KMS-11 (cell line): ENCODE results near the gene TSPAN14.

Experiments
- H2AFZ ChIP-seq: fragments of 200-600 bp; sonication (generic); 2 replicates; pipeline ENCODE4 v1.6.1; 2016; ENCODE audit warnings: antibody characterized with exemption, mixed run types, low read depth
- H3K27ac ChIP-seq: fragments of 200-600 bp; sonication (generic); 2 replicates; pipeline ENCODE4 v1.6.1; 2016; ENCODE audit warnings: mild to moderate bottlenecking, mixed run types
- H3K27me3 ChIP-seq: fragments of 200-600 bp; sonication (generic); 2 replicates; pipeline ENCODE4 v1.6.1; 2017; ENCODE audit warnings: mild to moderate bottlenecking, low read depth, mixed run types, moderate library complexity; ENCODE audit not compliant: insufficient read depth
- H3K36me3 ChIP-seq: fragments of 200-600 bp; sonication (generic); 2 replicates; pipeline ENCODE4 v1.6.1; 2017; ENCODE audit warnings: mild to moderate bottlenecking, mixed run types; ENCODE audit not compliant: insufficient read depth
- H3K4me1 ChIP-seq: fragments of 200-600 bp; sonication (generic); 2 replicates; pipeline ENCODE4 v1.6.1; 2016; ENCODE audit warnings: mild to moderate bottlenecking, low read depth, mixed run types; ENCODE audit not compliant: poor library complexity, severe bottlenecking
- H3K4me2 ChIP-seq: fragments of 200-600 bp; sonication (generic); 2 replicates; pipeline ENCODE4 v1.7.0; 2016; ENCODE audit warnings: mild to moderate bottlenecking, mixed run types
- H3K4me3 ChIP-seq: fragments of 200-600 bp; sonication (generic); IDR thresholded peaks from 2 replicates; pipeline ENCODE4 v1.6.1; 2017; ENCODE audit warnings: low read depth, low read length, mixed read lengths; ENCODE audit not compliant: insufficient read depth
- H3K79me2 ChIP-seq: fragments of 200-600 bp; sonication (generic); 2 replicates; pipeline ENCODE4 v1.6.1; 2016; ENCODE audit warnings: low read depth, mixed run types; ENCODE audit not compliant: insufficient read depth
- H3K9ac ChIP-seq: fragments of 200-600 bp; sonication (generic); 2 replicates; pipeline ENCODE4 v1.6.1; 2016; ENCODE audit warnings: mild to moderate bottlenecking, mixed run types
- H4K20me1 ChIP-seq: fragments of 200-600 bp; sonication (generic); 2 replicates; pipeline ENCODE4 v1.6.1; 2016; ENCODE audit warnings: mild to moderate bottlenecking, mixed run types; ENCODE audit not compliant: insufficient read depth
- TF ChIP-seq, protein P1 (sequence below): fragments of 200-600 bp; sonication (generic); conservative IDR thresholded peaks from 2 replicates; pipeline ENCODE4 v1.6.1; 2017; ENCODE audit warnings: low read depth, mild to moderate bottlenecking, antibody characterized with exemption, low read length, moderate library complexity, mixed read lengths

Gene TSPAN14

DNA sequence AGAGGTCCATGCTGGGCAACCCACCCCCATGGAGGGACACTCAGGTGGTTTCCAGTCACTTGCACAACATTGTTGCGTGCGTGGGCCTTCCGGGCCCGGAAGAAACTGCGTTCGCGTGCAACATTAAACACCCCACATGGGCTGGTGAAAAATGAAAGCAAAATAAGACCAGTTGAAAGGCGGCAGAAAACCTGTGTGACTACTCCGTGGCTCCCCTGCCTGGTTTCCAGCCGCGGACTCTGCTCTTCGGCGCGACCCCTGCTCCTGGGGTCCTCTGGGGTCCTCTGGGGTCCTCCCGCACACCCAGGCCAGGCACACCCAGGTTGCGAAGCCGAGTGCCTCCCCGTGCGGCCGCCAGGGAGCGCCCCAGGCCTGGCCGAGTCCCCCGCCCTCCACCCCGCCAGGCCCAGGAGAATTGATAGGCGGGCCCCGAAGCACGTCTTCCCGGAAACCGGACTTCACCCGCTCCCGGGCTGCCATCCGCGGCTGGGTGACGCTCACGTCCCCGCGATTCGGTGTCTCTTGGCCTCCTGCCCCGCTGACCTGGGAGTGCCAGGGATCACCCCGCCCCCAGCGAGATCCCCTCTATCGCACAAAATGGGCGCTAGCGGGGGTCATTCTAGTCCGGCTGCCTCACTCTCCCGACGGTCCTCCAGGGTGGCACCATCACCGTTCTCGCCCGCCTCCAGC lies 81.7 kb downstream of the TSPAN14 start:
- TF ChIP-seq, protein P1, sequence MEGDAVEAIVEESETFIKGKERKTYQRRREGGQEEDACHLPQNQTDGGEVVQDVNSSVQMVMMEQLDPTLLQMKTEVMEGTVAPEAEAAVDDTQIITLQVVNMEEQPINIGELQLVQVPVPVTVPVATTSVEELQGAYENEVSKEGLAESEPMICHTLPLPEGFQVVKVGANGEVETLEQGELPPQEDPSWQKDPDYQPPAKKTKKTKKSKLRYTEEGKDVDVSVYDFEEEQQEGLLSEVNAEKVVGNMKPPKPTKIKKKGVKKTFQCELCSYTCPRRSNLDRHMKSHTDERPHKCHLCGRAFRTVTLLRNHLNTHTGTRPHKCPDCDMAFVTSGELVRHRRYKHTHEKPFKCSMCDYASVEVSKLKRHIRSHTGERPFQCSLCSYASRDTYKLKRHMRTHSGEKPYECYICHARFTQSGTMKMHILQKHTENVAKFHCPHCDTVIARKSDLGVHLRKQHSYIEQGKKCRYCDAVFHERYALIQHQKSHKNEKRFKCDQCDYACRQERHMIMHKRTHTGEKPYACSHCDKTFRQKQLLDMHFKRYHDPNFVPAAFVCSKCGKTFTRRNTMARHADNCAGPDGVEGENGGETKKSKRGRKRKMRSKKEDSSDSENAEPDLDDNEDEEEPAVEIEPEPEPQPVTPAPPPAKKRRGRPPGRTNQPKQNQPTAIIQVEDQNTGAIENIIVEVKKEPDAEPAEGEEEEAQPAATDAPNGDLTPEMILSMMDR: peak; percentile 53
- H3K9ac ChIP-seq: peak overlapping the region; percentile 82; the same call in 1 of the 2 replicates
- peak overlapping the region; percentile 93 for H2AFZ ChIP-seq
- H3K4me3 ChIP-seq: no peak overlapping the region
- H3K4me2 ChIP-seq: peak overlapping the region; percentile 73
- no peaks in the 10 kb centered on the region for H3K36me3 ChIP-seq
- no peaks in the 10 kb centered on the region for H4K20me1 ChIP-seq
- peak overlapping the region; percentile 53 for H3K27ac ChIP-seq
- H3K27me3 ChIP-seq: no peaks in the 10 kb centered on the region
- H3K79me2 ChIP-seq: no peaks in the 10 kb centered on the region
- H3K4me1 ChIP-seq: no peaks in the 10 kb centered on the region

DNA sequence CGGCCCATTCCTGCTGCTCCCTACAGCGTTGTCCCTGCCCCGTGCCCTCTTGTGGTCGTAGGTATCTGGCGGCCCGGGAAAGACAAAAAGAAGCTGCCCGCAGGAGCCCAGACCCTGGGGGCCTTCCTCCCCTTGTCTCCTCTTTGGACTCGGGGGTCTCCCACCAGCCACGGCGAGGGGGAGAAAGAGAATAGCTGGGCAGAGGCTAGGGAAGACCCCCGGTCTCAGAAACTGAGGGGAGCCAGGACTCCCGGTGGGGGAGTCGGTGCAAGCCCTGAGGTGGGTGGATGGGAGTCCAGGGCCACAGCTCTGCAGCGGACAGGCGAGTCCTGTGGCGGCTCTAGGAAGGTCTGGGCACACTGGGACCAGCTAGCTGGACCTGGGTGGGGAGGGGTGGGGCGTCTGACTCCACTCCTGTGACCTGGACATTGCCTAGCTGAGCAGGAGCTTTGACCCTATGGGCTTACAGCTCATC lies 82.3 kb downstream of the TSPAN14 start:
- H3K4me2 ChIP-seq: peak overlapping the region; percentile 39; the same call in 1 of the 2 replicates
- no peak overlapping the region for H3K27ac ChIP-seq
- peak overlapping the region; percentile 93 for H2AFZ ChIP-seq

DNA sequence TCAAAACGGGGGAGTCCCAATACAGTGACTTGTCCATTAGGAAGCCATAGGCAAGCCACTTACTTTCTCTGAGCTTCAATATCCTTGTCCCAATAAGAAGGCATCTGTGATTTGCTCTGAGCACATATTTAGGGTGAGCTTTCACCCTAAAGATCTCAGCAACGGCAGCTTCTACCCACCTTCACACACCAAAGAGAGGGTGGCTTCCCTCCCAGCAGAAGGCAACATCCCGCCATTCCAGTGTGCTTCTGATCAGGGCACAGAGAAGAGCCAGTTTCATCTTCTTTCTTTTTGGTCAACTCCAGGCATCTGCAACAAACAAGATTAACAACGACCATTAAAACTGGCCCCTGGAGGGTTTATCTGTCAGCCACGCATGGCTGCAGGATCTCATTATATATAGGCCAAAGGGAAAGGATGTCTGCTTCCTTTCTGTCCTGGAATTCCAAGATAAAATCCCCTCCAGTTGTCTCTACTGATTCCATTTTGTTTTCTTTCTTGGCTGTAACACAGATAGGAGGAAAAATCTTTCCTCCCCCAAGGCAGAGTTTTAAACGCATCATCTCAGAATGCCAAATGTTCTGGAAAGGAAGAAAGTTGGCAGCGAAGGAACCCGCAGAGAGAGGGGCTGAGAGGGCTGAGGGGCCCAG lies 83.1 kb downstream of the TSPAN14 start:
- H3K4me2 ChIP-seq: no peak overlapping the region

More for the DNA sequence above, 82.3 kb downstream of the TSPAN14 start:
- TF ChIP-seq, protein P1: no peak
- Histone ChIP-seq H3K4me3 (no peak overlapping the region), H3K27me3 (no peaks in the 10 kb centered on the region), H3K9ac (peak overlapping the region; percentile 82; the same call in 1 of the 2 replicates), H3K4me1 (no peaks in the 10 kb centered on the region), H4K20me1 (no peaks in the 10 kb centered on the region), H3K36me3 (no peaks in the 10 kb centered on the region), H3K79me2 (no peaks in the 10 kb centered on the region)

DNA sequence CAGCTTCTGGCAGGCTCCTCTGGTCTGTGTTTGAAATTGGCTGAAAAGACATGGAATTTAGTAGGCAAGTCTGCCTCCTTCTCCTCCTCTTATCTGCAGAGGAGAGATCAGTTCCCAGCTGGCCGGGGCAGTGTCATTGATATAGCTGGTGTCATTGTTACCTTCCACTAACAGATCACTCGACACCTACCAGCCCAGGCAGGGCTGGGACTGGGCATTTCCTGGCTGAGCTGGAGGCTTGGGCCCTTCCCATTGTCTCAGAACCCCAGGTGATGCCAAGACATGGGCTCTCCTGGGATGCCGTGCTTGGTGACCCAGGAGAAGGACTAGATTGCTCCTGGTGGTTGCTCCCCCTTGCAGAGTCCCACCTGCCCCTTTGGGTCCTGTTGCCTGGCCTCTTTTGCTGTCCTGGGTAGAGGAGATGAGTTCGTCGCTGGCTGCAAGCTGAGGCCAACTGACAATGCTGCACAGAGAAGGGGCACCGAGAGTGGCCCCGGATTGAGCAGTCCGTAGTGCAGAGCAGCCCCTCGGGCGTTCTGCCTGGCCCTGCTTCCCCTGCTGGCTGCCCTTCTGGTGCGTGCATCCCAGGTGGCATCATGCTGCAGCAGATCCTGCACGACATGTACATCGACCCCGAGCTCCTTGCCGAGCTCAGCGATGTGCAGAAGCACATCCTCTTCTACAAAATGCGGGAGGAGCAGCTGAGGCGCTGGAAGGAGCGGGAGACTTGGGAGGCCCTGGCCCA lies 83.8 kb downstream of the TSPAN14 start, which contains the start of gene SH2D4B:
Gene SH2D4B (plus strand): TSS at position 167 of the 745 bp plus-strand sequence. CDS start 430 bp downstream, at position 597.
- Histone ChIP-seq H2AFZ (no peak within 1 kb of the TSS), H3K4me1 (no peaks in the 10 kb centered on the region), H3K27ac (no peak within 1 kb of the TSS), H3K36me3 (no peaks in the 10 kb centered on the region), H3K79me2 (no peaks in the 10 kb centered on the region), H3K27me3 (no peaks in the 10 kb centered on the region), H3K4me3 (no peak within 1 kb of the TSS), H4K20me1 (no peaks in the 10 kb centered on the region), H3K4me2 (no peak within 1 kb of the TSS), H3K9ac (no peak within 1 kb of the TSS)
- TF ChIP-seq, protein P1: no peak

More for the DNA sequence above, 83.1 kb downstream of the TSPAN14 start:
- H3K79me2 ChIP-seq: no peaks in the 10 kb centered on the region
- H3K4me3 ChIP-seq: no peak overlapping the region
- TF ChIP-seq, protein P1: no peak
- H3K9ac ChIP-seq: no peak overlapping the region
- H4K20me1 ChIP-seq: no peaks in the 10 kb centered on the region
- no peaks in the 10 kb centered on the region for H3K36me3 ChIP-seq
- no peaks in the 10 kb centered on the region for H3K4me1 ChIP-seq
- no peaks in the 10 kb centered on the region for H3K27me3 ChIP-seq
- H2AFZ ChIP-seq: no peak overlapping the region
- no peak overlapping the region for H3K27ac ChIP-seq
